Liver (tissue), 9 donors: Measurements from ENCODE around the gene SUPT6H. TPM values are rescaled to one million over a fixed set of nuclear protein-coding genes. Genes with fewer than 3 reads are reported as not detected.

Source experiments
- DNase-seq: peaks from one replicate; pipeline ENCODE4 v3.0.0-alpha.2; 2017; ENCODE audit warnings: low spot score
- H3K27ac ChIP-seq, 2 donors: one replicate each; pipeline ENCODE4 v1.7.0; 2013; ENCODE audit warnings: inconsistent platforms in 2 of 2, low read length in 2 of 2, control low read depth in 1 of 2, low read depth in 1 of 2, mild to moderate bottlenecking in 1 of 2
- H3K27me3 ChIP-seq, 4 donors: one replicate each; pipeline versions ENCODE4 v1.6.1 to v1.7.0; 2013; ENCODE audit warnings: low read length in 3 of 4, inconsistent platforms in 1 of 4, mild to moderate bottlenecking in 1 of 4, moderate library complexity in 1 of 4; ENCODE audit not compliant: control insufficient read depth in 4 of 4, insufficient read depth in 4 of 4
- H3K36me3 ChIP-seq, 4 donors: one replicate each; pipeline versions ENCODE4 v1.6.1 to v1.7.0; 2013; ENCODE audit warnings: low read length in 3 of 4, mild to moderate bottlenecking in 3 of 4, low read depth in 1 of 4, moderate library complexity in 1 of 4; ENCODE audit not compliant: control insufficient read depth in 4 of 4, insufficient read depth in 3 of 4
- H3K4me1 ChIP-seq, 4 donors: one replicate each; pipeline versions ENCODE4 v1.6.1 to v1.7.0; 2013; ENCODE audit warnings: low read length in 3 of 4, mild to moderate bottlenecking in 3 of 4, moderate library complexity in 1 of 4; ENCODE audit not compliant: control insufficient read depth in 4 of 4, insufficient read depth in 4 of 4
- H3K4me3 ChIP-seq, 3 donors: one replicate each; pipeline versions ENCODE4 v1.6.1 to v1.7.0; 2013; ENCODE audit warnings: low read length in 3 of 3, control low read depth in 1 of 3, low read depth in 1 of 3, mild to moderate bottlenecking in 1 of 3
- H3K9ac ChIP-seq, 2 donors: one replicate each; pipeline ENCODE4 v1.7.0; 2013; ENCODE audit warnings: low read length in 2 of 2, mild to moderate bottlenecking in 2 of 2, moderate library complexity in 2 of 2, control low read depth in 1 of 2, low read depth in 1 of 2
- H3K9me3 ChIP-seq, 4 donors: one replicate each; pipeline versions ENCODE4 v1.6.1 to v1.7.0; 2013; ENCODE audit warnings: low read length in 3 of 4; ENCODE audit not compliant: control insufficient read depth in 4 of 4
- ATF3 ChIP-seq: IDR thresholded peaks from 2 replicates; pipeline ENCODE4 v1.6.1; 2016; ENCODE audit warnings: antibody characterized with exemption
- CTCF ChIP-seq: fragments of 150-350 bp; IDR thresholded peaks from 2 replicates; pipeline ENCODE4 v1.5.1; 2017; ENCODE audit warnings: improper control_type of control experiment, low read depth, low read length; ENCODE audit not compliant: missing input control
- FOXA1 ChIP-seq: IDR thresholded peaks from 2 replicates; pipeline ENCODE4 v1.6.1; 2016; ENCODE audit warnings: antibody characterized with exemption
- FOXA2 ChIP-seq: IDR thresholded peaks from 2 replicates; pipeline ENCODE4 v1.6.1; 2016; ENCODE audit warnings: antibody characterized with exemption
- GABPA ChIP-seq, 2 donors: IDR thresholded peaks in 1 of 2; conservative IDR thresholded peaks in 1 of 2; 2 replicates each; pipeline ENCODE4 v1.6.1; 2016; ENCODE audit warnings: antibody characterized with exemption in 2 of 2, mild to moderate bottlenecking in 1 of 2, moderate library complexity in 1 of 2
- HNF4A ChIP-seq, 2 donors: conservative IDR thresholded peaks; 2 replicates each; pipeline ENCODE4 v1.6.1; 2016; ENCODE audit warnings: antibody characterized with exemption in 2 of 2, mild to moderate bottlenecking in 2 of 2
- HNF4G ChIP-seq: IDR thresholded peaks from 2 replicates; pipeline ENCODE4 v1.6.1; 2016; ENCODE audit warnings: antibody characterized with exemption
- JUND ChIP-seq, 2 donors: IDR thresholded peaks; 2 replicates each; pipeline ENCODE4 v1.6.1; 2016; ENCODE audit warnings: antibody characterized with exemption in 2 of 2
- NR2F2 ChIP-seq: IDR thresholded peaks from 2 replicates; pipeline ENCODE4 v1.6.1; 2016; ENCODE audit warnings: antibody characterized with exemption
- RAD21 ChIP-seq, 2 donors: IDR thresholded peaks; 2 replicates each; pipeline ENCODE4 v1.6.1; 2016; ENCODE audit warnings: antibody characterized with exemption in 2 of 2, mild to moderate bottlenecking in 2 of 2
- REST ChIP-seq: IDR thresholded peaks from 2 replicates; pipeline ENCODE4 v1.6.1; 2016; ENCODE audit warnings: antibody characterized with exemption, mild to moderate bottlenecking
- RXRA ChIP-seq, 2 donors: IDR thresholded peaks; 2 replicates each; pipeline ENCODE4 v1.6.1; 2017 to 2018; ENCODE audit warnings: antibody characterized with exemption in 2 of 2, mild to moderate bottlenecking in 1 of 2
- SP1 ChIP-seq: IDR thresholded peaks from 2 replicates; pipeline ENCODE4 v1.6.1; 2018; ENCODE audit warnings: antibody characterized with exemption, mild to moderate bottlenecking
- TAF1 ChIP-seq: conservative IDR thresholded peaks from 2 replicates; pipeline ENCODE4 v1.6.1; 2016; ENCODE audit warnings: antibody characterized with exemption, mild to moderate bottlenecking
- YY1 ChIP-seq: IDR thresholded peaks from 2 replicates; pipeline ENCODE4 v1.6.1; 2016; ENCODE audit warnings: antibody characterized with exemption, mild to moderate bottlenecking
- WGBS: extraction: QIAGEN DNeasy Blood & Tissue Kit; methylation state at CpG from one replicate; pipeline ENCODE4 v1.1.7; 2013; 5-methylcytosine and 5-hydroxymethylcytosine counted together
- polyA plus RNA-seq, 2 donors: library from polyadenylated mRNA; stranded (reverse) in 1 of 2; unstranded in 1 of 2; fragments of 200-250 nt in 1 of 2; fragments of >200 nt in 1 of 2; fragmentation: Nextera tagmentation in 1 of 2; extraction: Ambion mirVana in 1 of 2; gene quantifications; one replicate each; pipeline versions ENCODE4 v1.2.1 to v1.2.3, GENCODE V29; 2013 to 2015
- total RNA-seq, 2 donors: library from RNA; depleted of rRNA; stranded (reverse); fragments of >200 nt; gene quantifications; one replicate each; pipeline ENCODE4 v1.2.3, GENCODE V29; 2014
- TF ChIP-seq, protein P1 (sequence below): IDR thresholded peaks from 2 replicates; pipeline ENCODE4 v1.6.1; 2016; ENCODE audit warnings: antibody characterized with exemption
- donor health status: healthy.
- donor health status: healthy.
- donor health status: healthy.
- donor health status: healthy.
- donor health status: healthy.

SUPT6H gene
- total and polyA plus RNA-seq, 4 donors = 10.6 to 59.1 (median 30.3) TPM

DNA sequence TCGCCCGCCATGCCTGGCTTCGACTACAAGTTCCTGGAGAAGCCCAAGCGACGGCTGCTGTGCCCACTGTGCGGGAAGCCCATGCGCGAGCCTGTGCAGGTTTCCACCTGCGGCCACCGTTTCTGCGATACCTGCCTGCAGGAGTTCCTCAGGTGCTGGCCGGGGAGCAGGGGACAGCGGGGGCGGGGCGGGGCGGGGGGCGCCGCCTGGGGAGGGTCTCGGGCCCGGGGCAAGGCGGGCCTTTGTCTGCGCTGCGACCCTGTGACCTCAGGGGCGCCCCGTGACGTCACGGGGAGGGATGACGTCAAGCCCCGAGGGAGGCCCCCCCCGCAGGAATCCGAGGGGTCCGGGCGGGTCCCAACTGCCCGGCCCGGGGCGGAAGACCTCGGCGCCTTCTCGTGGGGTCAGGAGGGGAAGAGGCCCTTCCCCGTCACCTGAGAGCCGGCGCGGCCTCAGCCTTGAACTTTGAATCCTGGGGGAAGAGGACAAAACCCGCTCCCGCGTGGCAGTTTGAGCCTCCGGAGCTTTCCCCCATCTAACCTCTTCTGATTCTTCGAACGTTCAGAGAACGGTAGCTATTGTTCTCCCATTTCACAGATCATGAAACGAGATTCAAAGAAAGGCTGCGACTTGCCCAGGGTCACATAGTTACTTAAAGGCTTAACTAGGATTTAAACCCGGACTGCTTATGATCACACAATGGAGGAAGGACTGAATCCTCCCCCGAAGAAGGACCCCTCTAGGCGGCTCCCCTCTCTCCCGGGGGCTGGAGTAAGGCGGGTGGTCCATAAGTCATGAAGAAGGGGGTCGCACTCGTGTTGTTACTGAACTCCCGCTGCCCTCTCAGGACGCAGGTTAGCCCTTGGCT, 82.3 kb downstream of the SUPT6H start:
- H3K36me3 ChIP-seq = peaks cover 4 to 24% (median 18%) of the 10 kb centered on the region in 4 donors
- peak overlapping the region; percentile 74 to 92 for H3K27ac ChIP-seq
- TF ChIP-seq RXRA (IDR thresholded peaks at IDR 0.05) (peak; percentile 59 to 64), FOXA1 (no peak), HNF4G (peak; percentile 65), CTCF (no peak), SP1 (peak; percentile 49), HNF4A (conservative IDR thresholded peaks at IDR 0.05) (peak; percentile 95 to 97), YY1 (peak; percentile 27), NR2F2 (peak; percentile 30)
- TF ChIP-seq, protein P1, sequence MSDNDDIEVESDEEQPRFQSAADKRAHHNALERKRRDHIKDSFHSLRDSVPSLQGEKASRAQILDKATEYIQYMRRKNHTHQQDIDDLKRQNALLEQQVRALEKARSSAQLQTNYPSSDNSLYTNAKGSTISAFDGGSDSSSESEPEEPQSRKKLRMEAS = no peak
- H3K4me3 ChIP-seq = peak overlapping the region; percentile 72 to 93 (median 92)
- H3K9me3 ChIP-seq = no peaks in the 10 kb centered on the region
- no peaks in the 10 kb centered on the region for H3K27me3 ChIP-seq
- H3K4me1 ChIP-seq = peaks cover 16 to 45% (median 33%) of the 10 kb centered on the region in 4 donors
- DNase-seq = peak; percentile 67
- peak overlapping the region; percentile 63 to 79 for H3K9ac ChIP-seq
- WGBS = 1% methylated on average over 61 of the region's 61 CpGs

DNA sequence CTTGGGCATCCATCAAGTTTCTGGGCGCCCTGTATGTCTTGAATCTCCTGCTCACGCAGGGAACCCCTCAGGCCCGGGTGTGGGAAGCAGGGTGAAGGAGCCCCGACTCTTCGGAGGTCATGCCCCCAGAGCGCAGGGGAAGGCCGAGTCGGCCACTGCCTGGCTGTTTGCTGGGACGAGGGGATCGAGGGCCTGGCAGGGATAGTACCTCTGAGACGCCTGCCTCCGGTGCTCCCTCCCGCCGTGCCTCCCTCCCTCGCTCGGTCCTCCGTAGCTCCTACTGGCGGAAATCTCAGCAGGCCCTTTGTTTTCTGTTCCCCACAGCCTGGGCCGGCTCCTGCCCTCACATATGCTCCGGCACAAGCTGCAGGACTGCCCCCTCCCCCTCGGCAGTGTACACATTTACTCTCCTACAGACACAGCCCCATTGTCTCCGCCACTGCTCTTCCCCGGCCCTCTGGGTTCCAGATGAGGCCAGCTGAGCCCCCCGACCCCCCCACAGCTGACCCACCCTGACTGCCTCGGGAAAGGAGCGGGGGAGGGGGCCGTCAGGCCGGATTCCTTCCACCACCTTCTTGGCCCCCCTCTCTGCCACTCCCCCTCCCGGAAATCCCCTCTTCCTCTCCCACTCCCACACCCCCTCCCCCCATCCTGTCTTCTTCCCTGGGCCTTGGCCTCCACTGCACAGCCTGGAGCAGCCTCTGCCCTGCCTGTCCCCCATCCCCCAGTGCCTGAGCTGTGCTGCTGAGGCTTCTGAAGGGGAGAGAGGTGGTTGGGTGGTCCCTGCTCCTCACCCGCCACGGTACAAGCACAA, 83.2 kb downstream of the SUPT6H start:
- Histone ChIP-seq H3K4me3 (peak overlapping the region; percentile 72 to 93 (median 82)), H3K9me3 (no peaks in the 10 kb centered on the region), H3K27ac (peak overlapping the region; percentile 74 to 92), H3K36me3 (peaks cover 4 to 27% (median 18%) of the 10 kb centered on the region in 4 donors), H3K9ac (peak overlapping the region; percentile 63 to 79), H3K4me1 (peaks cover 16 to 46% (median 33%) of the 10 kb centered on the region in 4 donors), H3K27me3 (no peaks in the 10 kb centered on the region)
- TF ChIP-seq HNF4G = no peak
- TF ChIP-seq, protein P1 = no peak
- no peak for TF ChIP-seq FOXA1
- TF ChIP-seq REST = no peak
- no peak for TF ChIP-seq CTCF
- no peak for TF ChIP-seq YY1
- no peak for TF ChIP-seq FOXA2
- no peak for TF ChIP-seq RXRA (IDR thresholded peaks at IDR 0.05)
- TF ChIP-seq GABPA (IDR thresholded peaks at IDR 0.05 in 1 of 2, conservative IDR thresholded peaks at IDR 0.05 in 1 of 2) = no peak
- no peak for TF ChIP-seq JUND (IDR thresholded peaks at IDR 0.05)
- TF ChIP-seq SP1 = no peak
- no peak for TF ChIP-seq TAF1
- TF ChIP-seq RAD21 (IDR thresholded peaks at IDR 0.05) = no peak
- TF ChIP-seq ATF3 = no peak
- DNase-seq = peak; percentile 63
- WGBS = 3% methylated on average over 31 of the region's 31 CpGs
